GM21619 (cell line): Measurements from ENCODE around the gene TAL2.
"Not testable (repeated sequence)": the region's sequence is repeated elsewhere in the genome, so short reads cannot be mapped to it uniquely, and the experiment has no call there.

ENCODE experiments used
- ATAC-seq: cut with Tn5 transposase; IDR thresholded peaks from one replicate; pipeline ENCODE4 v1.9.1; 2021; ENCODE audit not compliant: unreplicated experiment

Gene TAL2

GRCh38 chr9:105703638-105704037 is 41.4 kb downstream of the TAL2 start:
- not testable (repeated sequence) for ATAC-seq

GRCh38 chr9:105706156-105706555 is 43.9 kb downstream of the TAL2 start:
- no peak for ATAC-seq

GRCh38 chr9:105708405-105708804 is 46.1 kb downstream of the TAL2 start:
- peak; percentile 57 for ATAC-seq

- no peak for ATAC-seq
These were observed 48.4 kb downstream of the TAL2 start for GRCh38 chr9:105710638-105711037.

GRCh38 chr9:105711867-105712266 is 49.6 kb downstream of the TAL2 start:
- ATAC-seq = no peak

- no peak for ATAC-seq
These were observed 50.0 kb downstream of the TAL2 start for GRCh38 chr9:105712297-105712696.
